ENCODE results near the gene EPM2AIP1. TPM values are rescaled to one million over a fixed set of nuclear protein-coding genes. Genes with fewer than 3 reads are reported as not detected.

EPM2AIP1 gene
- total RNA-seq, 2 donors from 2014 or later, result 15.7 to 19.5 TPM

GRCh38 chr3:37040231-37040630 lies 47.3 kb upstream of the EPM2AIP1 start:
- Mint-ChIP-seq H3K4me1 (no peaks in the 10 kb centered on the region), H3K36me3 (ENCODE audit: low read depth) (peaks cover 66% of the 10 kb centered on the region), H3K9me3 (peaks cover 14% of the 10 kb centered on the region), H3K27me3 (ENCODE audit: insufficient read depth) (no peaks in the 10 kb centered on the region), H3K4me3 (no peak overlapping the region), H3K27ac (no peak overlapping the region)
- Histone ChIP-seq H3K36me3 (ENCODE audit: control insufficient read depth, insufficient read depth, low read length) (peaks cover 73% of the 10 kb centered on the region), H3K4me1 (ENCODE audit: control insufficient read depth, insufficient read depth, low read length) (no peaks in the 10 kb centered on the region), H3K4me3 (ENCODE audit: low read length) (no peak overlapping the region), H3K9me3 (ENCODE audit: control insufficient read depth, low read length) (peaks cover 19% of the 10 kb centered on the region), H3K27me3 (ENCODE audit: control insufficient read depth, insufficient read depth, low read length, poor library complexity, severe bottlenecking) (no peaks in the 10 kb centered on the region), H3K9ac (ENCODE audit: extremely low read depth, low read length, poor library complexity, severe bottlenecking) (no peak overlapping the region), H3K27ac (ENCODE audit: low read depth, low read length) (no peak overlapping the region)
- no peak for TF ChIP-seq CTCF (conservative IDR thresholded peaks at IDR 0.05)
- WGBS, 2 experiments (ENCODE audit: insufficient coverage in 1 of 2, insufficient read length in 1 of 2), result 100% methylated on average over 1 of the region's 1 CpG
- no peak for DNase-seq

- Mint-ChIP-seq H3K9me3 (peaks cover 17% of the 10 kb centered on the region), H3K27ac (no peak overlapping the region), H3K36me3 (ENCODE audit: low read depth) (peaks cover 68% of the 10 kb centered on the region), H3K4me1 (no peaks in the 10 kb centered on the region), H3K27me3 (ENCODE audit: insufficient read depth) (no peaks in the 10 kb centered on the region), H3K4me3 (no peak overlapping the region)
- Histone ChIP-seq H3K9ac (ENCODE audit: extremely low read depth, low read length, poor library complexity, severe bottlenecking) (no peak overlapping the region), H3K36me3 (ENCODE audit: control insufficient read depth, insufficient read depth, low read length) (peaks cover 78% of the 10 kb centered on the region), H3K27ac (ENCODE audit: low read depth, low read length) (no peak overlapping the region), H3K27me3 (ENCODE audit: control insufficient read depth, insufficient read depth, low read length, poor library complexity, severe bottlenecking) (no peaks in the 10 kb centered on the region), H3K9me3 (ENCODE audit: control insufficient read depth, low read length) (peaks cover 27% of the 10 kb centered on the region), H3K4me3 (ENCODE audit: low read length) (no peak overlapping the region), H3K4me1 (ENCODE audit: control insufficient read depth, insufficient read depth, low read length) (no peaks in the 10 kb centered on the region)
- 91 to 100% methylated on average over 1 of the region's 1 CpG for WGBS, 2 experiments (ENCODE audit: insufficient coverage in 1 of 2, insufficient read length in 1 of 2)
- DNase-seq, result no peak
- no peak for TF ChIP-seq CTCF (conservative IDR thresholded peaks at IDR 0.05)
Measured at GRCh38 chr3:37039161-37039846, 46.4 kb upstream of the EPM2AIP1 start.

- H3K27ac ChIP-seq (ENCODE audit: low read depth, low read length), result no peak overlapping the region
- H3K27me3 Mint-ChIP-seq (ENCODE audit: insufficient read depth), result no peaks in the 10 kb centered on the region
- 98% methylated on average over 3 of the region's 3 CpGs; no CpG with 5 or more reads in 1 of the 2 experiments for WGBS, 2 experiments (ENCODE audit: insufficient coverage in 1 of 2, insufficient read length in 1 of 2)
- H3K27me3 ChIP-seq (ENCODE audit: control insufficient read depth, insufficient read depth, low read length, poor library complexity, severe bottlenecking), result no peaks in the 10 kb centered on the region
- H3K4me3 Mint-ChIP-seq, result no peak overlapping the region
- peaks cover 31% of the 10 kb centered on the region for H3K9me3 ChIP-seq (ENCODE audit: control insufficient read depth, low read length)
- H3K4me3 ChIP-seq (ENCODE audit: low read length), result no peak overlapping the region
- TF ChIP-seq CTCF (conservative IDR thresholded peaks at IDR 0.05), result no peak
- H3K4me1 Mint-ChIP-seq, result no peaks in the 10 kb centered on the region
- no peak overlapping the region for H3K9ac ChIP-seq (ENCODE audit: extremely low read depth, low read length, poor library complexity, severe bottlenecking)
- peaks cover 17% of the 10 kb centered on the region for H3K9me3 Mint-ChIP-seq
- peaks cover 90% of the 10 kb centered on the region for H3K36me3 ChIP-seq (ENCODE audit: control insufficient read depth, insufficient read depth, low read length)
- H3K36me3 Mint-ChIP-seq (ENCODE audit: low read depth), result peaks cover 70% of the 10 kb centered on the region
- no peak overlapping the region for H3K27ac Mint-ChIP-seq
- no peak for DNase-seq
- no peaks in the 10 kb centered on the region for H3K4me1 ChIP-seq (ENCODE audit: control insufficient read depth, insufficient read depth, low read length)
Measured at GRCh38 chr3:37037352-37037751, 44.4 kb upstream of the EPM2AIP1 start.
